K562 (cell line): ENCODE measurements around the gene FZD1. TPM values are rescaled to one million over a fixed set of nuclear protein-coding genes. Genes with fewer than 3 reads are reported as not detected.

ENCODE experiments used
- ATAC-seq: fragments of 200-7000 bp; cut with Tn5 transposase; 3 replicates; pipeline ENCODE4 v1.9.1; 2020; ENCODE audit warnings: moderate library complexity
- BruUV-seq: library from RNA; stranded (reverse); fragments of 400-500 nt; replicated peaks from 2 replicates; lab custom pipeline; 2021; lab: Mats Ljungman, UMichigan
- CTCF ChIA-PET: fragments of 300-600 bp; formaldehyde crosslinking; extraction: SDS; loops from one replicate; lab custom pipeline; 2021; ENCODE audit warnings: low intra/inter-chr PET ratio; lab: Yijun Ruan, JAX
- POLR2A ChIA-PET: fragments of 300-600, 350-650 bp; sonication (Branson Sonifier 250); formaldehyde crosslinking; extraction: SDS; loops from one replicate; lab custom pipeline; 2021; ENCODE audit warnings: antibody characterized with exemption, inconsistent platforms; lab: Yijun Ruan, JAX
- DNase-seq, 4 experiments: peaks; one replicate each; pipeline versions ENCODE4 v3.0.0 to v3.0.0-alpha.2; 2011 to 2018; ENCODE audit warnings: low spot score in 3 of 4, mixed read lengths in 3 of 4; ENCODE audit errors: extremely low read depth in 1 of 4
- FAIRE-seq: peaks from 2 replicates; lab custom pipeline; 2011; peaks lifted over from hg19 to GRCh38; lab: Jason Lieb, UNC
- H2AFZ ChIP-seq: 2 replicates; pipeline ENCODE4 v1.6.0; 2011; ENCODE audit warnings: low read depth, low read length, control low read depth, inconsistent platforms
- H3K27ac ChIP-seq: fragments of 200-600 bp; 3 replicates; pipeline ENCODE4 v1.8.0; 2011; ENCODE audit warnings: low read depth, mild to moderate bottlenecking, control low read depth, inconsistent platforms, low read length, moderate library complexity, mixed read lengths; ENCODE audit errors: extremely low read depth
- H3K27me3 ChIP-seq, 2 experiments: fragments of 300-600 bp in 1 of 2; 2 replicates in 1 of 2; 3 replicates in 1 of 2; pipeline versions ENCODE4 v1.6.0 to v1.8.0; 2011; ENCODE audit warnings: inconsistent platforms in 2 of 2, low read length in 2 of 2, mild to moderate bottlenecking in 1 of 2, mixed read lengths in 1 of 2, moderate library complexity in 1 of 2; ENCODE audit not compliant: control insufficient read depth in 2 of 2, insufficient read depth in 2 of 2
- H3K36me3 ChIP-seq: fragments of 300-600 bp; 3 replicates; pipeline ENCODE4 v1.8.0; 2011; ENCODE audit warnings: mild to moderate bottlenecking, low read length, inconsistent platforms; ENCODE audit not compliant: control insufficient read depth, insufficient read depth
- H3K4me1 ChIP-seq, 2 experiments: fragments of 200-600 bp in 1 of 2; replicated peaks in 1 of 2; 2 replicates in 1 of 2; 3 replicates in 1 of 2; pipeline versions ENCODE4 v1.5.1 to v1.8.0; 2011; ENCODE audit warnings: inconsistent platforms in 2 of 2, low read length in 2 of 2, mild to moderate bottlenecking in 1 of 2, mixed read lengths in 1 of 2, moderate library complexity in 1 of 2; ENCODE audit not compliant: control insufficient read depth in 2 of 2, insufficient read depth in 2 of 2
- H3K4me2 ChIP-seq: 2 replicates; pipeline ENCODE4 v1.6.1; 2011; ENCODE audit warnings: low read length, control low read depth, inconsistent platforms, mixed read lengths; ENCODE audit not compliant: insufficient read depth
- H3K4me3 ChIP-seq: fragments of 200-600 bp; sonication (generic), shearing (Covaris generic); 2 replicates; pipeline ENCODE4 v1.5.1; 2016; ENCODE audit warnings: control low read depth, inconsistent platforms
- H3K79me2 ChIP-seq: fragments of 200-600 bp; 3 replicates; pipeline ENCODE4 v1.8.0; 2011; ENCODE audit warnings: low read length, inconsistent platforms; ENCODE audit not compliant: control insufficient read depth, insufficient read depth
- H3K9ac ChIP-seq, 2 experiments: 2 replicates each; pipeline versions ENCODE4 v1.6.0 to v1.6.1; 2011; ENCODE audit warnings: low read depth in 2 of 2, low read length in 2 of 2, control low read depth in 1 of 2, inconsistent platforms in 1 of 2, mild to moderate bottlenecking in 1 of 2, mixed read lengths in 1 of 2; ENCODE audit not compliant: insufficient read depth in 1 of 2
- H3K9me1 ChIP-seq: one replicate; pipeline ENCODE4 v1.6.0; 2011; ENCODE audit warnings: inconsistent platforms, mild to moderate bottlenecking, low read length, moderate library complexity; ENCODE audit not compliant: control insufficient read depth, insufficient read depth
- H3K9me3 ChIP-seq: replicated peaks from 2 replicates; pipeline ENCODE4 v1.5.1; 2011; ENCODE audit warnings: low read depth, low read length, inconsistent platforms; ENCODE audit not compliant: control insufficient read depth, insufficient read depth
- H4K20me1 ChIP-seq: replicated peaks from 2 replicates; pipeline ENCODE4 v1.6.1; 2011; ENCODE audit warnings: low read length, inconsistent platforms, mixed read lengths; ENCODE audit not compliant: control insufficient read depth, insufficient read depth
- BDP1 ChIP-seq: IDR thresholded peaks from 3 replicates; pipeline ENCODE4 v1.6.1; 2011; ENCODE audit not compliant: insufficient read length, insufficient read depth
- CTCFL ChIP-seq: IDR thresholded peaks from 2 replicates; pipeline ENCODE4 v1.6.1; 2011; ENCODE audit warnings: borderline replicate concordance, low read depth, mild to moderate bottlenecking, moderate library complexity, low read length; ENCODE audit not compliant: insufficient read depth, poor library complexity, severe bottlenecking
- ELF2 ChIP-seq: fragments of 250-450 bp; sonication (Bioruptor Pico); IDR thresholded peaks from 2 replicates; pipeline ENCODE4 v1.5.0; 2021; ENCODE audit warnings: mild to moderate bottlenecking
- FOXA1 ChIP-seq: fragments of 450-650 bp; IDR thresholded peaks from 2 replicates; pipeline ENCODE4 v1.6.1; 2016; ENCODE audit warnings: mild to moderate bottlenecking, borderline replicate concordance
- HEY1 ChIP-seq: fragments of 250-450 bp; sonication (Bioruptor Pico); IDR thresholded peaks from 2 replicates; pipeline ENCODE4 v1.5.0; 2020; ENCODE audit warnings: mild to moderate bottlenecking, moderate library complexity, borderline replicate concordance
- PHB ChIP-seq: fragments of 250-450 bp; sonication (Bioruptor Pico); IDR thresholded peaks from 2 replicates; pipeline ENCODE4 v1.5.0; 2021
- ZNF174 ChIP-seq: fragments of 250-450 bp; sonication (Bioruptor Pico); IDR thresholded peaks from 2 replicates; pipeline ENCODE4 v1.4.0; 2020; ENCODE audit warnings: mild to moderate bottlenecking
- ZNF592 ChIP-seq: fragments of 450-650 bp; IDR thresholded peaks from 2 replicates; pipeline ENCODE4 v1.6.1; 2017; ENCODE audit warnings: antibody characterized with exemption, mild to moderate bottlenecking
- ZNF780A ChIP-seq: fragments of 250-450 bp; sonication (Bioruptor Pico); IDR thresholded peaks from 2 replicates; pipeline ENCODE4 v1.5.0; 2021; ENCODE audit warnings: mild to moderate bottlenecking
- WGBS: fragments of 100-300 bp; shearing (Covaris generic); methylation state at CpG from one replicate; pipeline ENCODE4 v1.1.6; 2016; ENCODE audit warnings: low coverage, mixed read lengths; ENCODE audit not compliant: insufficient coverage; ENCODE audit errors: missing lambda C conversion rate; 5-methylcytosine and 5-hydroxymethylcytosine counted together
- in situ Hi-C: fragments of 300-500 bp; cut with MboI; formaldehyde crosslinking; loops from 4 replicates; pipeline ENCODE4 v1.15.0; 2018; ENCODE audit warnings: inconsistent platforms, mixed read lengths
- intact Hi-C: fragments of 100-400 bp; cut with micrococcal nuclease; formaldehyde crosslinking; loops from 2 replicates; pipeline ENCODE4 v1.14.2; 2022
- polyA plus RNA-seq, 8 experiments: library from polyadenylated mRNA; depleted of rRNA in 4 of 8; stranded (reverse) in 5 of 8; unstranded in 3 of 8; fragments of >200 nt; fragmentation: Nextera tagmentation in 2 of 8; fragmentation: Illumina TruSeq in 1 of 8; extraction: Ambion mirVana in 2 of 8; extraction: Trizol in 1 of 8; gene quantifications; 2 replicates each; pipeline versions ENCODE4 v1.2.1 to v1.2.3, GENCODE V29; 2011 to 2014; ENCODE audit warnings: inconsistent platforms in 1 of 8, missing spikeins in 1 of 8
- total RNA-seq, 7 experiments: library from RNA; depleted of rRNA in 6 of 7; stranded (reverse); fragments of >200 nt in 6 of 7; fragmentation: Illumina TruSeq in 2 of 7; extraction: Trizol in 2 of 7; gene quantifications; 2 replicates each; pipeline versions ENCODE4 v1.2.1 to v1.2.3, GENCODE V29; 2011 to 2021; ENCODE audit warnings: low replicate concordance in 1 of 7

The FZD1 gene
- total and polyA plus RNA-seq, 9 of the 15 experiments (the other 6 are each of a cell fraction or from before 2014, with no cell fraction given): 0.25 to 5.1 (median 1.8) TPM

- no TSS peak for BruUV-seq
- Histone ChIP-seq H3K36me3 (no peaks in the 10 kb centered on the region), H3K27ac (no peak overlapping the region), H2AFZ (peak overlapping the region; percentile 72), H3K27me3 (no peaks in the 10 kb centered on the region), H3K79me2 (no peaks in the 10 kb centered on the region), H4K20me1 (no peaks in the 10 kb centered on the region), H3K9me3 (no peaks in the 10 kb centered on the region), H3K4me3 (no peak overlapping the region), H3K9me1 (no peaks in the 10 kb centered on the region), H3K4me2 (no peak overlapping the region), H3K4me1 (peaks cover 3% of the 10 kb centered on the region in 2 experiments; a peak in 3 of 5 replicates), H3K9ac (no peak overlapping the region)
- ChIA-PET POLR2A (interaction anchor here (0.7 kb wide), 1 partner anchor 10 kb away, joined by 3 read pairs; no protein-coding TSS in a partner anchor), CTCF (no interaction called here)
- FAIRE-seq (no peak), DNase-seq (no peak), ATAC-seq (no peak)
- TF ChIP-seq ZNF780A (CRISPR knock-in tag): no peak
- TF ChIP-seq FOXA1: no peak
- intact Hi-C loops (no loop called here), in situ Hi-C loops (no loop called here)
- WGBS: 52% methylated on average over 3 of the region's 3 CpGs
These were observed 50.5 kb downstream of the FZD1 start for GRCh38 chr7:91314591-91315323.

- Histone ChIP-seq H4K20me1 (no peaks in the 10 kb centered on the region), H3K9ac (no peak overlapping the region), H3K79me2 (no peaks in the 10 kb centered on the region), H3K4me2 (no peak overlapping the region), H3K9me3 (no peaks in the 10 kb centered on the region), H3K4me1 (no peaks in the 10 kb centered on the region), H2AFZ (no peak overlapping the region), H3K36me3 (no peaks in the 10 kb centered on the region), H3K27me3 (no peaks in the 10 kb centered on the region), H3K4me3 (no peak overlapping the region), H3K9me1 (no peaks in the 10 kb centered on the region), H3K27ac (no peak overlapping the region)
- ATAC-seq: no peak
- ChIA-PET POLR2A (no interaction called here), CTCF (no interaction called here)
- 14% methylated on average over 1 of the region's 1 CpG for WGBS
- no peak for DNase-seq
- intact Hi-C loops: no loop called here
- in situ Hi-C loops: no loop called here
- no peak for FAIRE-seq
- no TSS peak for BruUV-seq
- TF ChIP-seq BDP1 (no peak), ZNF592 (no peak), ZNF174 (CRISPR knock-in tag) (no peak), HEY1 (CRISPR knock-in tag) (no peak), PHB (CRISPR knock-in tag) (no peak), CTCFL (no peak), ELF2 (CRISPR knock-in tag) (no peak)
These were observed 52.2 kb downstream of the FZD1 start for GRCh38 chr7:91316426-91316825.
